GM21717 (cell line): ENCODE results near the gene RPL3.

Experiments
- ATAC-seq: cut with Tn5 transposase; IDR thresholded peaks from one replicate; pipeline ENCODE4 v1.9.1; 2021; ENCODE audit warnings: mild to moderate bottlenecking, moderate library complexity; ENCODE audit not compliant: unreplicated experiment

RPL3 gene

DNA sequence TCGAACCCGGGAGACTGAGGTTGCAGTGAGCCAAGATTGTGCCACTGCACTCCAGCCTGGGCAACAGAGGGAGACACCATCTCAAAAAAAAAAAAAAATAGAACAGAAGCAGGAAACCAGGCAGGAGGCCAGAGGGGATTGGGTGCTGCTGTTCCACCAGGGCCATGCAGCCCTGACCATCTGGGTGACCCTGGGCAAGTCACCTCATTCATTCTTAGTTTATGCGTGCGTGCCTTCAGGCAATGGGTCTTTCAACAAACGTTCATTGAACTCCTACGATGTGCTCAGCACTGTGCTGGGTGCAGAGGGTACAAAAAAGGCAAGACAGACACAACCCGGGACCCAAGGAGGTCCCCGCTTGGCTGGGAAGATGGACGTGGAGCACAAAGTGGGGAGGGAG is 18.3 kb downstream of the RPL3 start:
- no peak for ATAC-seq

- ATAC-seq: no peak
Measured at GRCh38 chr22:39300186-39300830, 19.1 kb downstream of the RPL3 start.

GRCh38 chr22:39299829-39300178 is 19.6 kb downstream of the RPL3 start:
- no peak for ATAC-seq

DNA sequence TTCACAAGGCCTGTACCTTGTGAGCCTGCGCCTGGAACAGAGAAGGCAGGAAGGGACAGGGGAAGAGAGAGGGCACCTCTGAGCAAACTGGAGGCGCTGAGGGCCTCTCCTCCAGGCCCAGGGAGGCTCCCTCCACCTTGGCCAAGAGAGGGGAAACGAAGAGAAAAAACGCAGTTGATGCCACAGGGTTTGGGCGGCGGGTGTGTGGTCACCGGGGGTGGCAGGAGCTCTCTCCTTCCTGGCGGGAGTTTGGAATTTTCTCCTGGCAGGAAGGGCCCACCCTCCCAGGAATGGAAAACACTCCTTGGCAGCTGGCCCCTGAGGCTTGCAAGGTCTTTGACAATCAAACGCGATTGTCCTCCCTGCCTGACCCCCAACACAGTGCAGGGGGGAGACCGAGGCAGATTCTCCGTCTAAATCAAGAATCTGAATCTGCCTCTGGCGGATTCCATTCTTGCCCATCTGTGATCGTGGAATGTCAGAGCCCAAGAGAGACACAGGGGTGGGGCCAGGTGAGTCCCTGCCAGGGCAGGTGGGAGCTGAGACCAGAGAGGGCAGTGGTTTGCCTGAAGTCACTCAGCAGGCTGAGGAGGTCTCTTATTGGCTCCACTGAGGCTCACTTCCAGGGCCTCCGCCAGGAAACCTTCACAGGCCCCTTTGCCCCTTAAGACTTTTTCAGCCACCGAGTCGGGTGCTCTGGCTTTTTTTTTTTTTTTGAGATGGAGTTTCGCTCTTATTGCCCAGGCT is 21.0 kb downstream of the RPL3 start:
- no peak for ATAC-seq

GRCh38 chr22:39297490-39298240 is 21.8 kb downstream of the RPL3 start:
- ATAC-seq: no peak

GRCh38 chr22:39296981-39297489 is 22.4 kb downstream of the RPL3 start:
- ATAC-seq: no peak

GRCh38 chr22:39296535-39296934 is 22.9 kb downstream of the RPL3 start:
- ATAC-seq: no peak

GRCh38 chr22:39294571-39295468 is 24.6 kb downstream of the RPL3 start:
- no peak for ATAC-seq

DNA sequence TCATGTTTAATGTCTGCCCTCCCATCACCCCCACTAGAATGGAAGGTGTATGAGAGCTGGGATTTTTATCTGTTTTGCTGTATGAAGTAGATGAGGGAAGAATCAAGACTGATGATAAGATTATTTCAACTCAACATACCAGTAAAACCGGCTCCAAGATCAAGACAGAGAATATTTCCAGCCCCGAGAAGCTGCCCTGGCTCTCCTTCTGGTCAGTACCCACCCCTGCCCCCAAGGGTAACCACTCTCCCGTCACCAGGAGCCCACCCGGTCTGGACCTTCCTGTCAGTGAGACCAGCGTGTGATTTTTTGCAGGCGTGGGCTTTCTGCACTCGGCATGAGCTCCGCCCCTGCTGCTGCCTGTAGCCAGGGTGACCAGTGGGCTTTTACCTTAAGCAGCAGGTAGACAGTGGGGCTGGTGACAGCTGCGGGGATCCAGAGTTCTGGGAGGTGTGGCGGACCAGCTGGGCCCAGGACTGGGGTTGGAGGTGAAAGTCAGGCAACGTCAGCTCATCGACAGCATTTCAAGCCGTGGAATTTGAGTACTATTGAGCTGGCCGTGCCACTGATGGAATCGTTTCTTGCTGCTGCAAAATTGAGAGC is 25.6 kb downstream of the RPL3 start:
- no peak for ATAC-seq

DNA sequence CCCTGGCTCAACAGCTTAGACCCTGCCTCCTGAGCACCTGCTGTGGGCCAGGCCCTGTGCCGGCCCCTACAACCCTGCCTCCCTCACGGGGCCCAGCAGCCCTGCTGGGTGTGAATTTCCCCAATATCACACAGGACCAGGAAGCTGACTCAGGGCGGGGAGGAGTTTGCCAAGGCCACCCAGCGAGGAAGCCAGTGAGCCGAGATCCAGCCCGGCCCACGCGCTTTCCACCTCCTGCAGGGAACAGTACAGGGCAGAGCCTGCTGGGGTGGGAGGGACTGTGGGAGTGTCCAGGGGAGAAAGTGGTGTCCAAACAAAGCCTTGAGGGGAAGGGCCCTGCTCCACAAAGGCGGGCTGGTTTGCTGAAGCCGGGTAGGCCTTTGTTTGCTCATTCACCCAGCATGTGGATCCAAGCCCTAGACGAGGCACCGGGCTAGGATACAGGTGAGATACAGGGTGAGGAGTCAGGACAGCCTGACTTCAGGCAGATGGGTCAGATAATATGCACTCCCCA is 26.8 kb downstream of the RPL3 start:
- no peak for ATAC-seq

DNA sequence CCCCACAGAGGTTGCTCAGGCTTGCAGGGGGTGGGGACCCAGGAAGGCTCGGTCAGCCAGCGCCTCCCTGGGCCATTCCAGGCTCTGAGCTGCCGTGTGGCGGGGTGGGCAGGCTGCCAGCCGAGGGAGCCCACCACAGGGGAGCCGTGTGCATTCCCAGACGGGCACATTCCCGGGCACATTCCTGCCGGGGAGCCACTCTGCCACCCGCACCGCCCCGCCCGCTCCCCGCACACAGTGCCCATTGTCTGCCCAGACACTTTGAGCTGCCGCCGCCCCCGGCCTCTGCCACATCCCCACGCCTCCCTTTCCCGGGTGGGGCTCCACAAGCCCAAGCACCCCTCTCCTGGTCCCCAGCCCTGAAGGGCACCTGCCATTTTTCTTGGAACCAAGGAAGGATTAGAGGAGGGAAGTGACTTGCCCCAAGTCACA is 27.4 kb downstream of the RPL3 start:
- no peak for ATAC-seq

DNA sequence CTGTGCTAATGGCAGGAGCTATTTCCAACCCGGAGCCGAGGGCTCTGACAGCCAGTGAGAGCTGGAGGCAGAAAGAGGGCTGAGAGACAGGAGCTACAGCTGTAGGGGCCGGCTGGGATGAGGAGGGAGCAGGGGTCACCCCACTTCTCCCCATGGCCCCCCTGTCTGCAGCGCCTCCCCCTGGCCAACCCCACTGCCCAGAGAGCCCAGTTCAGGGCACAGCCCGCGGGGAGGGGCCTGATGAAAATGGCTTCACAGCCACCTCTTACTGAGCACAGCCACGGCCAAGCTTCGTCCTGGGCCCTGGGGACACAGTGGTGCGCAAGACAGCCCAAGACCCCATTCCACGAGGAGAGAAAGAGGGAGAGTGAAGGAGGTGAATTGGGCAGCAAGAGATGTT is 27.9 kb downstream of the RPL3 start:
- no peak for ATAC-seq

GRCh38 chr22:39290724-39291161 is 28.7 kb downstream of the RPL3 start:
- no peak for ATAC-seq

- ATAC-seq: no peak
Measured at GRCh38 chr22:39289975-39290720, 29.3 kb downstream of the RPL3 start.

GRCh38 chr22:39289533-39289932 is 29.9 kb downstream of the RPL3 start:
- no peak for ATAC-seq

DNA sequence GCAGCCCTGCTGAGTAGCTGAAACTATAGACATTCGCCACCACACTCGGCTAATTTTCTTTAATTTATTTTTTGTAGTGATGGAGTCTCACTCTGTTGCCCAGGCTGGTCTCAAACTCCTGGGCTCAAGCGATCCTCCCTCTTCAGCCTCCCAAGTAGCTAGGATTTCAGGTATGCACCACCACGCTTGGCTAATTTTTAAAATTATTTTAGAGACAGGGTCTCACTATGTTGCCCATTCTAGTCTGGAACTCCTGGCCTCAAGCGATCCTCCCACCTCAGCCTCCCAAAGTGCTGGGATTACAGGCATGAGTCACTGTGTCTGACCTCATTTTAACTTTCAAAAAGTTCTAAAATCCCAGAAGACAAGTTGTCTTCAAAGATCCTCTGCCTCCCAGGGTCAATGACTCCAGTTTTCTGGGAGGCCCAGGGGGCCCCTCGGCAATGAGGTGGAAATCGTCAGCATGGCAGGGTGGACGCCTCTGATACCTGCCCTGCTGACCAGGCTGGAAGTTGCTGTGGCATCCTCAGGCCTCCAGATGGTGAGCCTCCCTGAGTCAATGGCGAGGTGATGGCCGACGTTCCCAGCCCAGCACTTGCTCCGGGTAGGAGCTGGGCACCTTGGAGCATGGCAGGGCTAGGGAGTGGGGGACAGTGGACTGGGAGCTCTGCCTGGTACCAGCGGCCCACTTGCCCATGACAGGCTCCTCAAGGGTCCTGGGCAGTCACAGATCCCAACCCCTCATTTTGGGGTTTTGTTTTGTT is 31.1 kb downstream of the RPL3 start:
- ATAC-seq: no peak

GRCh38 chr22:39287076-39287725 is 32.2 kb downstream of the RPL3 start:
- no peak for ATAC-seq

GRCh38 chr22:39284983-39285382 is 34.4 kb downstream of the RPL3 start:
- ATAC-seq: no peak
